Measurements from ENCODE around the gene PARP1. TPM values are rescaled to one million over a fixed set of nuclear protein-coding genes. Genes with fewer than 3 reads are reported as not detected.

PARP1 gene
- total and polyA plus RNA-seq, 2 donors (not counting 1 experiment from before 2014, with no cell fraction given): 118 to 180 TPM

DNA sequence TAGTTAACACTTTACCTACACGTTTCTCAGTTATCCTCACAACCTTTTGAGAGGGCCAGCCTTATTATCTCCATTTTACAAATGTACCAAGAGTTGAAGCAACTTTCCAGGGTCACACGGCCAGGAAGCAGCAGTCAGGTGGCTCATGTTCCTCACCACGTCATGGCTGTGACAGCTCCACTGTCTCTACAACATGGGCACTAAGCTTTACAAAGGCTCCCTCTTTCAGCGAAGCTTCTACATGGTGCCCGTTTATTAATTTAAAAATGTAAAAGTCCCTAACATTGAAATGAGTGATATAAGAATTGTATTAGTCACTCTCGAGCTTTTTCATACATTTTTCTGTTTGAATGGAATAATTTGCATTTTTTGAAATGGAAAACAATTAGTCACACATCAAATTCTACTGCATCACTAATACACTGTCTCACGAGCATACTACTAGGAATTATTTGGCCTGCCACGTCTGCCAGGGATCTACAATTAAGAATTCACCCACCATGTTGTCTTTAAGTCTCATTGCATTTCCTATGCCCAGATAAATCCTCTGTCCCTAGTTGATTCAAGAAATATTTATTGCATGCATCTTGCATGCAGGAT is 70.5 kb downstream of the PARP1 start:
- Histone ChIP-seq H3K4me3 (ENCODE audit: control extremely low read depth in 1 of 5, extremely low read depth in 1 of 5, insufficient read depth in 1 of 5, low read depth in 2 of 5, low read length in 4 of 5) (no peak overlapping the region), H3K9me3 (ENCODE audit: control extremely low read depth in 1 of 3, control insufficient read depth in 2 of 3, insufficient read depth in 1 of 3, low read length in 2 of 3) (peaks cover 0 to 11% (median 0%) of the 10 kb centered on the region in 3 donors), H3K36me3 (replicated peaks in 1 of 2; ENCODE audit: control extremely low read depth in 1 of 2, control insufficient read depth in 1 of 2, extremely low read depth in 1 of 2, insufficient read depth in 2 of 2, low read length in 1 of 2) (no peaks in the 10 kb centered on the region), H3K4me1 (ENCODE audit: control insufficient read depth in 2 of 2, insufficient read depth in 2 of 2, low read length in 2 of 2) (peaks cover 0 to 7% of the 10 kb centered on the region in 2 donors), H3K9ac (ENCODE audit: low read length) (no peak overlapping the region), H3K27me3 (replicated peaks in 1 of 4; ENCODE audit: control extremely low read depth in 1 of 4, control insufficient read depth in 3 of 4, insufficient read depth in 4 of 4, low read length in 3 of 4) (no peaks in the 10 kb centered on the region), H3K79me2 (ENCODE audit: control insufficient read depth, insufficient read depth, low read length) (no peaks in the 10 kb centered on the region), H2AFZ (ENCODE audit: insufficient read depth, low read depth, low read length, poor library complexity, severe bottlenecking) (no peak overlapping the region), H3K4me2 (replicated peaks; ENCODE audit: low read depth, low read length, poor library complexity, severe bottlenecking) (no peak overlapping the region), H4K20me1 (ENCODE audit: control insufficient read depth, insufficient read depth, low read length, poor library complexity, severe bottlenecking) (no peaks in the 10 kb centered on the region), H3K27ac (ENCODE audit: low read length in 2 of 2) (no peak overlapping the region)
- ChIA-PET CTCF (no interaction called here), POLR2A (no interaction called here)
- TF ChIP-seq, protein P1, sequence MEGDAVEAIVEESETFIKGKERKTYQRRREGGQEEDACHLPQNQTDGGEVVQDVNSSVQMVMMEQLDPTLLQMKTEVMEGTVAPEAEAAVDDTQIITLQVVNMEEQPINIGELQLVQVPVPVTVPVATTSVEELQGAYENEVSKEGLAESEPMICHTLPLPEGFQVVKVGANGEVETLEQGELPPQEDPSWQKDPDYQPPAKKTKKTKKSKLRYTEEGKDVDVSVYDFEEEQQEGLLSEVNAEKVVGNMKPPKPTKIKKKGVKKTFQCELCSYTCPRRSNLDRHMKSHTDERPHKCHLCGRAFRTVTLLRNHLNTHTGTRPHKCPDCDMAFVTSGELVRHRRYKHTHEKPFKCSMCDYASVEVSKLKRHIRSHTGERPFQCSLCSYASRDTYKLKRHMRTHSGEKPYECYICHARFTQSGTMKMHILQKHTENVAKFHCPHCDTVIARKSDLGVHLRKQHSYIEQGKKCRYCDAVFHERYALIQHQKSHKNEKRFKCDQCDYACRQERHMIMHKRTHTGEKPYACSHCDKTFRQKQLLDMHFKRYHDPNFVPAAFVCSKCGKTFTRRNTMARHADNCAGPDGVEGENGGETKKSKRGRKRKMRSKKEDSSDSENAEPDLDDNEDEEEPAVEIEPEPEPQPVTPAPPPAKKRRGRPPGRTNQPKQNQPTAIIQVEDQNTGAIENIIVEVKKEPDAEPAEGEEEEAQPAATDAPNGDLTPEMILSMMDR (IDR thresholded peaks at IDR 0.05): no peak
- TF ChIP-seq EZH2 (IDR thresholded peaks at IDR 0.05; ENCODE audit: borderline replicate concordance, insufficient read depth, low read depth, low read length, poor library complexity, severe bottlenecking): no peak
- no peaks in the 10 kb centered on the region for H3K9me3 Mint-ChIP-seq (ENCODE audit: insufficient read depth)
- H3K27me3 Mint-ChIP-seq: no peaks in the 10 kb centered on the region
- no peak overlapping the region for H3K4me3 Mint-ChIP-seq
- no peak for DNase-seq
- 93% methylated on average over 2 of the region's 8 CpGs for WGBS (ENCODE audit: insufficient coverage)
- ATAC-seq (ENCODE audit: low read depth): no peak
- H3K27ac Mint-ChIP-seq: no peak overlapping the region
- peaks cover 7% of the 10 kb centered on the region for H3K4me1 Mint-ChIP-seq
- intact Hi-C loops (cut with micrococcal nuclease): no loop called here

DNA sequence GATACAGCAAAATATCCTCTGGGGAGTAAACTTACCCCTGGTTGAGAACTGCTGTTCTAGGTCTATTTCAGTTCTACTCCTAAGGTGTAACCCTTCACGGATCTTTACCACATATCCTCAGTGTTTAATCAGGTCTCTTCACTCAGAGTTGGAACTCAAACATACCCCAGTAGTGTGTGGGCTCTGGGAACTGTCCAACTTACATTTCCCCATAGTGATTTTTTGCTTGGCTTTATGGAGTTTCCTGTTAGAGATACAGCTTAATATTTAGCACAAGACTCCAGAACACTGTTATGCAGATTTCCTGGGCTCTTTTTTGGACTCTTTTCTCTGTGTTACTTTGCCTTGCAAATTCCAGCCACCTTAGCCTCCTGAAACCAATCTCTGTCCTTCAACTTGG is 72.2 kb downstream of the PARP1 start:
- no peak overlapping the region for H3K9ac ChIP-seq (ENCODE audit: low read length)
- H3K4me3 ChIP-seq (ENCODE audit: control extremely low read depth in 1 of 5, extremely low read depth in 1 of 5, insufficient read depth in 1 of 5, low read depth in 2 of 5, low read length in 4 of 5): no peak overlapping the region
- DNase-seq (no peak), ATAC-seq (ENCODE audit: low read depth) (no peak)
- Mint-ChIP-seq H3K4me1 (peaks cover 7% of the 10 kb centered on the region), H3K27ac (no peak overlapping the region), H3K4me3 (no peak overlapping the region), H3K27me3 (no peaks in the 10 kb centered on the region), H3K9me3 (ENCODE audit: insufficient read depth) (no peaks in the 10 kb centered on the region)
- H3K27me3 ChIP-seq (replicated peaks in 1 of 4; ENCODE audit: control extremely low read depth in 1 of 4, control insufficient read depth in 3 of 4, insufficient read depth in 4 of 4, low read length in 3 of 4): no peaks in the 10 kb centered on the region
- no peaks in the 10 kb centered on the region for H3K9me3 ChIP-seq (ENCODE audit: control extremely low read depth in 1 of 3, control insufficient read depth in 2 of 3, insufficient read depth in 1 of 3, low read length in 2 of 3)
- H2AFZ ChIP-seq (ENCODE audit: insufficient read depth, low read depth, low read length, poor library complexity, severe bottlenecking): no peak overlapping the region
- CTCF ChIA-PET: interaction anchor here (4.3 kb wide), 1 partner anchor 210 kb away, joined by 83 read pairs; no protein-coding TSS in a partner anchor
- no peak overlapping the region for H3K27ac ChIP-seq (ENCODE audit: low read length in 2 of 2)
- POLR2A ChIA-PET: no interaction called here
- WGBS (ENCODE audit: insufficient coverage): no CpG with 5 or more reads among the region's 1 CpG
- TF ChIP-seq EZH2 (IDR thresholded peaks at IDR 0.05; ENCODE audit: borderline replicate concordance, insufficient read depth, low read depth, low read length, poor library complexity, severe bottlenecking): no peak
- TF ChIP-seq, protein P1 (IDR thresholded peaks at IDR 0.05): no peak
- no peaks in the 10 kb centered on the region for H4K20me1 ChIP-seq (ENCODE audit: control insufficient read depth, insufficient read depth, low read length, poor library complexity, severe bottlenecking)
- no peaks in the 10 kb centered on the region for H3K79me2 ChIP-seq (ENCODE audit: control insufficient read depth, insufficient read depth, low read length)
- peaks cover 0 to 7% of the 10 kb centered on the region in 2 donors for H3K4me1 ChIP-seq (ENCODE audit: control insufficient read depth in 2 of 2, insufficient read depth in 2 of 2, low read length in 2 of 2)
- intact Hi-C loops (cut with micrococcal nuclease): no loop called here
- no peaks in the 10 kb centered on the region for H3K36me3 ChIP-seq (replicated peaks in 1 of 2; ENCODE audit: control extremely low read depth in 1 of 2, control insufficient read depth in 1 of 2, extremely low read depth in 1 of 2, insufficient read depth in 2 of 2, low read length in 1 of 2)
- no peak overlapping the region for H3K4me2 ChIP-seq (replicated peaks; ENCODE audit: low read depth, low read length, poor library complexity, severe bottlenecking)
